Panc1 (cell line): ENCODE results near the gene CLDN6. TPM values are rescaled to one million over a fixed set of nuclear protein-coding genes. Genes with fewer than 3 reads are reported as not detected.

Experiments used
- ATAC-seq: fragments of 200-7000 bp; cut with Tn5 transposase; 2 replicates; pipeline ENCODE4 v1.9.1; 2020; ENCODE audit warnings: mild to moderate bottlenecking, moderate library complexity
- BruUV-seq: library from RNA; stranded (reverse); fragments of 400-500 nt; replicated peaks from 2 replicates; lab custom pipeline; 2021; lab: Mats Ljungman, UMichigan
- CTCF ChIA-PET: fragments of 300-600 bp; sonication (Branson Sonifier 250); formaldehyde crosslinking; loops from one replicate; lab custom pipeline; 2022; ENCODE audit warnings: antibody characterized with exemption; lab: Charles Lee
- POLR2A ChIA-PET: fragments of 300-600 bp; sonication (Branson Sonifier 250); formaldehyde crosslinking; loops from one replicate; lab custom pipeline; 2022; ENCODE audit warnings: antibody characterized with exemption; lab: Charles Lee
- DNase-seq: peaks from one replicate; pipeline ENCODE4 v3.0.0-alpha.2; 2010; ENCODE audit warnings: low read depth, low spot score
- H3K27ac ChIP-seq: 2 replicates; pipeline ENCODE4 v1.5.1; 2011; ENCODE audit warnings: mild to moderate bottlenecking, low read length, inconsistent platforms
- H3K27me3 ChIP-seq: fragments of 200-500 bp; sonication (Bioruptor generic); 2 replicates; pipeline ENCODE4 v1.6.0; 2014; ENCODE audit warnings: low read length, inconsistent platforms; ENCODE audit not compliant: control insufficient read depth, insufficient read depth
- H3K36me3 ChIP-seq: fragments of 200-500 bp; sonication (Bioruptor generic); 2 replicates; pipeline ENCODE4 v1.5.1; 2014; ENCODE audit warnings: inconsistent platforms, mild to moderate bottlenecking, low read length, moderate library complexity; ENCODE audit not compliant: control insufficient read depth, insufficient read depth
- H3K4me1 ChIP-seq: 2 replicates; pipeline ENCODE4 v1.5.1; 2011; ENCODE audit warnings: inconsistent platforms, mild to moderate bottlenecking, low read length, moderate library complexity; ENCODE audit not compliant: control insufficient read depth, insufficient read depth
- H3K4me3 ChIP-seq, 2 experiments: 2 replicates each; pipeline ENCODE4 v1.5.1; 2011 to 2012; ENCODE audit warnings: low read depth in 2 of 2, low read length in 2 of 2, mild to moderate bottlenecking in 2 of 2, inconsistent platforms in 1 of 2, moderate library complexity in 1 of 2
- H3K9me3 ChIP-seq: fragments of 200-500 bp; sonication (Bioruptor generic); 2 replicates; pipeline ENCODE4 v1.5.1; 2014; ENCODE audit warnings: low read depth, mild to moderate bottlenecking, inconsistent platforms, low read length, moderate library complexity; ENCODE audit not compliant: control insufficient read depth, insufficient read depth
- CTCF ChIP-seq: fragments of 450-650 bp; IDR thresholded peaks from 2 replicates; pipeline ENCODE4 v1.5.1; 2017; ENCODE audit warnings: mild to moderate bottlenecking
- POLR2AphosphoS5 ChIP-seq: IDR thresholded peaks from 2 replicates; pipeline ENCODE4 v1.6.1; 2012; ENCODE audit warnings: mild to moderate bottlenecking, low read depth, low read length, moderate library complexity
- SIN3A ChIP-seq: IDR thresholded peaks from 2 replicates; pipeline ENCODE4 v1.6.1; 2012; ENCODE audit warnings: low read depth, mild to moderate bottlenecking, low read length, moderate library complexity, borderline replicate concordance; ENCODE audit not compliant: insufficient read depth
- TCF7L2 ChIP-seq: IDR thresholded peaks from 2 replicates; pipeline ENCODE4 v1.6.1; 2011; ENCODE audit warnings: mild to moderate bottlenecking, low read depth, low read length, inconsistent platforms
- in situ Hi-C: cut with HindIII; loops from 2 replicates; pipeline ENCODE4 v1.10.0; 2016; ENCODE audit warnings: low sequenced_read_pairs, low pct_unique_long_range_greater_than_20kb
- intact Hi-C: fragments of 100-400 bp; cut with micrococcal nuclease; formaldehyde crosslinking; loops from one replicate; pipeline ENCODE4 v1.10.0; 2022; ENCODE audit not compliant: unreplicated experiment
- total RNA-seq: library from RNA; stranded (reverse); gene quantifications from one replicate; pipeline ENCODE4 v1.2.1, GENCODE V29; 2021; ENCODE audit not compliant: unreplicated experiment
- TF ChIP-seq, protein P1 (sequence below), 2 experiments: IDR thresholded peaks; 2 replicates each; pipeline ENCODE4 v1.6.1; 2011 to 2012; ENCODE audit warnings: low read depth in 2 of 2, control low read depth in 1 of 2, low read length in 1 of 2, mild to moderate bottlenecking in 1 of 2, moderate library complexity in 1 of 2; ENCODE audit not compliant: insufficient read depth in 1 of 2

Gene CLDN6
- total RNA-seq, 1 experiment from 2014 or later = 1.2 TPM

DNA sequence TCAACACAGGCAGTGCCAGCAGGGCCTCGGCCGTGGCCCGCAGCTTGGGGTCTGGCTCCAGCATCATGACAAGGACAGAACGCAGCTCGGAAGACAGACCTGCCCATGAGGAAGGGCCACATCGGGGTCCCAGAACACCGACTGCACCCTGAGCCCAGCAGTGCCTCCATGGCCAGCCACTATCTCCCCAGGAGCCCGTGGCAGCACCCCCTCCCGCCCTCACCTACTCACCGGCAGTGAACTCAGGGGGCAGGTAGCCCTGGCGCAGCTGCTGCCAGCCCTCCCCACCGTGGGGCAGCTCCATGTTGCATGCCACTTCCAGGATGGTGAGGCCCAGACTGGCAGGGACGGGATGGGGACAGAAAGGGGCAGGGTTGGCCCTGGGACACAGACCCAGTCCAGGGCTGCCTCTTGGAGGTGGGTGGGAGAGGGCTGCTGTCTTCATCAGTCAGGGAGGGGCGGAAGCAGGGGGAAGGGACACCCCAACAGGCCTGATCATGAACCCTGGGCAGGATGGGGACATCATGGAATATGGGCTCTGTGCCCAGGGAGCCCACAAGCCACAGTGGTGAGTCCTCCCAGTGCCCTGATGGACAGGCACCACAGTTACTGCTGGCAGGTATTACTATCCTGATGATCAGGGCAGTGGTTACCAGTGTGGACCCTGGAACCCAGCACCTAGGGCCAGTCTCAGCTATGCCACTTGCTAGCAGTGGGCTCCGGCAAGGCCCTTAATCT lies 43.5 kb downstream of the CLDN6 start:
- TF ChIP-seq, protein P1, sequence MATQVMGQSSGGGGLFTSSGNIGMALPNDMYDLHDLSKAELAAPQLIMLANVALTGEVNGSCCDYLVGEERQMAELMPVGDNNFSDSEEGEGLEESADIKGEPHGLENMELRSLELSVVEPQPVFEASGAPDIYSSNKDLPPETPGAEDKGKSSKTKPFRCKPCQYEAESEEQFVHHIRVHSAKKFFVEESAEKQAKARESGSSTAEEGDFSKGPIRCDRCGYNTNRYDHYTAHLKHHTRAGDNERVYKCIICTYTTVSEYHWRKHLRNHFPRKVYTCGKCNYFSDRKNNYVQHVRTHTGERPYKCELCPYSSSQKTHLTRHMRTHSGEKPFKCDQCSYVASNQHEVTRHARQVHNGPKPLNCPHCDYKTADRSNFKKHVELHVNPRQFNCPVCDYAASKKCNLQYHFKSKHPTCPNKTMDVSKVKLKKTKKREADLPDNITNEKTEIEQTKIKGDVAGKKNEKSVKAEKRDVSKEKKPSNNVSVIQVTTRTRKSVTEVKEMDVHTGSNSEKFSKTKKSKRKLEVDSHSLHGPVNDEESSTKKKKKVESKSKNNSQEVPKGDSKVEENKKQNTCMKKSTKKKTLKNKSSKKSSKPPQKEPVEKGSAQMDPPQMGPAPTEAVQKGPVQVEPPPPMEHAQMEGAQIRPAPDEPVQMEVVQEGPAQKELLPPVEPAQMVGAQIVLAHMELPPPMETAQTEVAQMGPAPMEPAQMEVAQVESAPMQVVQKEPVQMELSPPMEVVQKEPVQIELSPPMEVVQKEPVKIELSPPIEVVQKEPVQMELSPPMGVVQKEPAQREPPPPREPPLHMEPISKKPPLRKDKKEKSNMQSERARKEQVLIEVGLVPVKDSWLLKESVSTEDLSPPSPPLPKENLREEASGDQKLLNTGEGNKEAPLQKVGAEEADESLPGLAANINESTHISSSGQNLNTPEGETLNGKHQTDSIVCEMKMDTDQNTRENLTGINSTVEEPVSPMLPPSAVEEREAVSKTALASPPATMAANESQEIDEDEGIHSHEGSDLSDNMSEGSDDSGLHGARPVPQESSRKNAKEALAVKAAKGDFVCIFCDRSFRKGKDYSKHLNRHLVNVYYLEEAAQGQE (IDR thresholded peaks at IDR 0.05; ENCODE audit: insufficient read depth in 1 of 2, low read depth in 2 of 2, low read length in 1 of 2) = no peak
- TF ChIP-seq POLR2AphosphoS5 = 0 out of 2 replicates have a peak, but pooled peaks have one; percentile 27
- Histone ChIP-seq H3K9me3 (no peaks in the 10 kb centered on the region), H3K27me3 (no peaks in the 10 kb centered on the region), H3K4me1 (peaks cover 59% of the 10 kb centered on the region), H3K27ac (peak overlapping the region; percentile 23; the same call in 1 of the 2 replicates), H3K36me3 (no peaks in the 10 kb centered on the region), H3K4me3 (no peak overlapping the region)
- BruUV-seq = no TSS peak
- no peak for DNase-seq
- intact Hi-C loops = no loop called here
- CTCF ChIA-PET = no interaction called here
- in situ Hi-C loops = no loop called here
- POLR2A ChIA-PET = interaction anchor here (0.5 to 0.6 kb wide), 2 partner anchors 203 to 724 kb away, joined by 6 to 15 read pairs; no protein-coding TSS in a partner anchor
- ATAC-seq = no peak

GRCh38 chr16:2973605-2974318 lies 44.2 kb downstream of the CLDN6 start:
- ChIA-PET CTCF (no interaction called here), POLR2A (interaction anchor here (0.5 to 0.9 kb wide), 2 partner anchors 9 to 203 kb away, joined by 5 to 6 read pairs; no protein-coding TSS in a partner anchor)
- Histone ChIP-seq H3K9me3 (no peaks in the 10 kb centered on the region), H3K36me3 (no peaks in the 10 kb centered on the region), H3K4me3 (no peak overlapping the region), H3K4me1 (peaks cover 59% of the 10 kb centered on the region), H3K27ac (peak overlapping the region; percentile 71), H3K27me3 (no peaks in the 10 kb centered on the region)
- BruUV-seq = no TSS peak
- intact Hi-C loops (no loop called here), in situ Hi-C loops (no loop called here)
- TF ChIP-seq TCF7L2 (no peak), POLR2AphosphoS5 (no peak), CTCF (no peak), SIN3A (no peak)
- TF ChIP-seq, protein P1 (IDR thresholded peaks at IDR 0.05; ENCODE audit: insufficient read depth in 1 of 2, low read depth in 2 of 2, low read length in 1 of 2) = no peak
- DNase-seq (no peak), ATAC-seq (no peak)
